Keratinocyte (primary cell): Measurements from ENCODE around the gene LYPD6B.

Experiments used
- EZH2 ChIP-seq: IDR thresholded peaks from one replicate; pipeline ENCODE4 v1.6.1; 2012; ENCODE audit warnings: inconsistent platforms, mild to moderate bottlenecking, low read length, moderate library complexity
- TF ChIP-seq, protein P1 (sequence below), 3 experiments: IDR thresholded peaks in 1 of 3; conservative IDR thresholded peaks in 1 of 3; optimal IDR thresholded peaks in 1 of 3; 2 replicates in 2 of 3; 3 replicates in 1 of 3; pipeline versions ENCODE3 to v1.5.1; 2011; ENCODE audit warnings: low read length in 3 of 3, mild to moderate bottlenecking in 3 of 3, moderate library complexity in 2 of 3, control low read depth in 1 of 3, inconsistent platforms in 1 of 3; ENCODE audit not compliant: insufficient read depth in 2 of 3; ENCODE audit errors: extremely low read depth in 1 of 3

DNA sequence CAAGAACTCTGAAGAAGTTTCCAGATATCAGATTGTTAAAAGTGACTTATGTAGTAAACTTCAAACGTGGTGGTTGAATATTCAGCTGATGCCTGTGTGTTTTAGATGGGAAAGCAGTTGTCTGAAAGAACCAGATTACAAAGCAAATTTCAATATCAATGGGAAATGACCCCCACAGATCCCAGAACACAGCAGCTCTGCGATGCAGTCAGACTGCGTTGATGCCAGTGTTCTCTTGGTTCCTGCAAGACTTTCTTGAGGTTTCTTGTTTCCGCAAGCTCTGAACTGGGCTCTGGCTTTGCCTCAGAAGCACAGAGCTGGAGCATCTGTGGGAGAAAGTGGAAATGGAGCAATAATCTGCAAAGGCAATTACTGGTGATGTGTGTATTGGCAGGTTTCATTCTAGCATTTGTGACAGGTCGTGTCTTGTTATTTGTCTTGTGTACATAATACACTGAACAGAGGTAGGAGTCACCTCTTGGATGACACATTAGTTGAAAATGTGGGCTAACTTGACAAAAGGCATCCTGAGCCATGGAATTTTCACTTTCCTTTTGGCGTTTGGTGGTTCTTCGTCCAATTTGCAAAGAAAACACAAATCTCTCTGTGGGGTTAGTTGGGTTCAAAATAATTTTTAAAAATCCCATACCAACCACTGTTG is 10.8 kb upstream of the LYPD6B start:
- TF ChIP-seq, protein P1, sequence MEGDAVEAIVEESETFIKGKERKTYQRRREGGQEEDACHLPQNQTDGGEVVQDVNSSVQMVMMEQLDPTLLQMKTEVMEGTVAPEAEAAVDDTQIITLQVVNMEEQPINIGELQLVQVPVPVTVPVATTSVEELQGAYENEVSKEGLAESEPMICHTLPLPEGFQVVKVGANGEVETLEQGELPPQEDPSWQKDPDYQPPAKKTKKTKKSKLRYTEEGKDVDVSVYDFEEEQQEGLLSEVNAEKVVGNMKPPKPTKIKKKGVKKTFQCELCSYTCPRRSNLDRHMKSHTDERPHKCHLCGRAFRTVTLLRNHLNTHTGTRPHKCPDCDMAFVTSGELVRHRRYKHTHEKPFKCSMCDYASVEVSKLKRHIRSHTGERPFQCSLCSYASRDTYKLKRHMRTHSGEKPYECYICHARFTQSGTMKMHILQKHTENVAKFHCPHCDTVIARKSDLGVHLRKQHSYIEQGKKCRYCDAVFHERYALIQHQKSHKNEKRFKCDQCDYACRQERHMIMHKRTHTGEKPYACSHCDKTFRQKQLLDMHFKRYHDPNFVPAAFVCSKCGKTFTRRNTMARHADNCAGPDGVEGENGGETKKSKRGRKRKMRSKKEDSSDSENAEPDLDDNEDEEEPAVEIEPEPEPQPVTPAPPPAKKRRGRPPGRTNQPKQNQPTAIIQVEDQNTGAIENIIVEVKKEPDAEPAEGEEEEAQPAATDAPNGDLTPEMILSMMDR (optimal IDR thresholded peaks at IDR 0.05 in 1 of 3, IDR thresholded peaks at IDR 0.05 in 1 of 3, conservative IDR thresholded peaks at IDR 0.05 in 1 of 3; ENCODE audit: extremely low read depth in 1 of 3, insufficient read depth in 2 of 3, low read length in 3 of 3): no peak
- no peak for TF ChIP-seq EZH2
